Choroid plexus epithelial cell (primary cell): Measurements from ENCODE around the gene XRCC3.
"Not testable (repeated sequence)": the region's sequence is repeated elsewhere in the genome, so short reads cannot be mapped to it uniquely, and the experiment has no call there.

ENCODE experiments used
- DNase-seq: peaks from one replicate; pipeline ENCODE4 v3.0.0-alpha.2; 2010; ENCODE audit warnings: low read depth
- H3K4me3 ChIP-seq: 2 replicates; pipeline ENCODE4 v1.5.1; 2011; ENCODE audit warnings: low read depth, mild to moderate bottlenecking, control low read depth, low read length, moderate library complexity
- TF ChIP-seq, protein P1 (sequence below): conservative IDR thresholded peaks from 2 replicates; pipeline ENCODE4 v1.5.1; 2011; ENCODE audit warnings: low read depth, mild to moderate bottlenecking, control low read depth, inconsistent platforms, low read length, moderate library complexity

The XRCC3 gene

DNA sequence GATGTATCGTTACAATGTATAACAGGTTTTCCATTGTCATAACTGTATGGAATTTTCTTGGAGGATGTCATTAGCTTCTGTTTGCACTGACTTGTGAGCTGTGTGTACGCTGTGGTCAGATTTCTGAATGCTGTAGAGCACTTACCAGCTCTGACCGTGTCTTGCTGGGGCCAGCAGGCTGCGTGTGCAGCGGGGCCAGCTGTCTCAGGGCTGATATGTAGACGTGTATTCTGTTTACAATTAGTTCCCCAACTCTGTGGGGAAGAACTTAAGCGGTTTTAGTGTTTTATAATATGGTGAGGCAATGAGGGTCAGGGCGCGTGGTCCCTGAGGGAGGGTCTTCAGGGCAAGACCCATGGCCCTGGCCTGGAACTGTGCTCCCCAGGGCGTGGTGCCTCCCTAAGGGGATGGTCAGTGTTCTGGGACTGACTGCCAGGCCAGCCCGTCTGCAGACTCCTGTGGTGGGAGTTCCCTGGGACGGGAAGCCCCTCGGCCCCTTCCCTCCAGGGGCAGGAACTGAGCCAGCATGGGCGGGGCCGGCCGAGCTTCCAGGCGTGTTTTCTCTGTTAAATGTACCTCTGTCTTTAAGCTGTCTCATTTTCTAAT, 18.7 kb downstream of the XRCC3 start:
- H3K4me3 ChIP-seq = no peak overlapping the region
- peak; percentile 91 for DNase-seq
- TF ChIP-seq, protein P1, sequence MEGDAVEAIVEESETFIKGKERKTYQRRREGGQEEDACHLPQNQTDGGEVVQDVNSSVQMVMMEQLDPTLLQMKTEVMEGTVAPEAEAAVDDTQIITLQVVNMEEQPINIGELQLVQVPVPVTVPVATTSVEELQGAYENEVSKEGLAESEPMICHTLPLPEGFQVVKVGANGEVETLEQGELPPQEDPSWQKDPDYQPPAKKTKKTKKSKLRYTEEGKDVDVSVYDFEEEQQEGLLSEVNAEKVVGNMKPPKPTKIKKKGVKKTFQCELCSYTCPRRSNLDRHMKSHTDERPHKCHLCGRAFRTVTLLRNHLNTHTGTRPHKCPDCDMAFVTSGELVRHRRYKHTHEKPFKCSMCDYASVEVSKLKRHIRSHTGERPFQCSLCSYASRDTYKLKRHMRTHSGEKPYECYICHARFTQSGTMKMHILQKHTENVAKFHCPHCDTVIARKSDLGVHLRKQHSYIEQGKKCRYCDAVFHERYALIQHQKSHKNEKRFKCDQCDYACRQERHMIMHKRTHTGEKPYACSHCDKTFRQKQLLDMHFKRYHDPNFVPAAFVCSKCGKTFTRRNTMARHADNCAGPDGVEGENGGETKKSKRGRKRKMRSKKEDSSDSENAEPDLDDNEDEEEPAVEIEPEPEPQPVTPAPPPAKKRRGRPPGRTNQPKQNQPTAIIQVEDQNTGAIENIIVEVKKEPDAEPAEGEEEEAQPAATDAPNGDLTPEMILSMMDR = no peak

DNA sequence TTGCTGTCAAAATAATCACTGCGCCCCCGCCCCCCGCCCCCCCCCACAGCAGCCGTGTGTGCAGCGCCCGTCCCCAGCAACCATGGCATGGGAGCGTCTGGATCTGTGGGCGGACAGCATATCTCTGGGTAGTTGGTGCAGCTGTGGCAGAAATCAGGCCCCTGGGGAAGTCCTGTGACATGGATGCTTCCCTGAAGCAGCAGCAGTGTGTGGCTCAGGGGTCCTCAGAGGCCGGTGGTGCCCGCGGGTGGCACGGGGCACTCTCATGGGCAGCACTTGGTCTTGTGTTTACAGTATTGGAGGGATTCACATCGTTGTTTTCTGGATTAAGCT, 19.2 kb downstream of the XRCC3 start:
- TF ChIP-seq, protein P1 = no peak
- no peak overlapping the region for H3K4me3 ChIP-seq
- no peak for DNase-seq

DNA sequence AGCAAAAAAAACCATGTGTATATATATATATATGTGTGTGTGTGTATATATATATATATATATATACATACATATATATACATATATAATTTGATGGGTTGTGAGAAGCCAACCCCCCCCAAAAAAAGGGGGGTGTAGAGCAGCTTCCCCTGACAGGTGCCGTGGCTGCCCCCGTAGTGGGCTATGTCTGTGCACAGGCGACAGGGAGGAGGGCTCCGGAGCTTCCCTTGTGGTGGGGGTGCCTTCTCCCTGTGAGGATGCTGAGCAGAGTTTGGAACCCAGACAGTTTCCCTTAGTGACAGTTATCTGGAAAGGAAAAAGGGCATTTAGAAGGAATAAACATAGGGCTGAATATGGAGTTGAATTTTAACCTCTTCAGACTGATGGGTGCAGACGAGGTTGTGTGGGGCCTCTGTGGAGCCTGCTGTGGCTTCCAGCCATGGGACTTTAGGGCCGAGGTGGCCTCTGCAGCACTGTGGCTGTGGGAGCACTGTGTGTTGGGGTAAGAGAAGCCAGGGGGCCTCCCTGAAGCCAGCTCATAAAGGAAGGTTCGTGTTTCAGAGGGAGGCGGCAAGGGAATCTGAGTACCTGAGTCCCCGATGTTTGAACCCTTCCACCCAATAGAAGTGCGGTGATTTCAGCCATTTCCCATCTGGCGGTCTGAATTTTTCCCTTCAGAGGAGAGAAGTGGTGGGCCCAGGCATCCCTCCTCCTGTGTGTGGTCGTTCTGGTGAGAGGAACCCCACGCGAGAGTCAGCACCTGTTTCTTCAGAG, 19.8 kb downstream of the XRCC3 start:
- TF ChIP-seq, protein P1 = no peak
- no peak for DNase-seq

DNA sequence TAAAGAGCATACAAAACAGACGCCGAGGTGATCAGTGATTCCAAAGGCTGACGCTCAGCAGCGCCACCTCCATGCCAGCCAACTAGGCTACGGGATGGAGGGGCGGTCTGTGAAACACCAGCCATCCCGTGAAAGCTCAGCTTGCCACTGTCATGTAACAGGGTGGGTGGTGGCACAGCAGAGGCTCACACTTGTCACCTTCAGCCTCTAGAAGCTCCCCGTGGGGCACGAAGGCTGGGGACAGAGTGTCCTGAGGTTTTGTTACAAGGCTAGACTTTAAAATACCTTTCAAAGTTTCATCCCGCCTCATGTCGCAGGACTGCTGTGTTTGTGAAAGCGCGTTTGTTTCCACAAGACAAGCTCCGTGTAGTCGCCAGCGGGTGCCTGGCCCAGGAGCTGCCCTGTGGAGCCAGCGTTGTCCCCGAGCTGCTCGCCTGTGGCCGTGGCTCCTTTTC, 20.7 kb downstream of the XRCC3 start:
- no peak for DNase-seq
- H3K4me3 ChIP-seq = no peak overlapping the region

More for the DNA sequence above, 19.8 kb downstream of the XRCC3 start:
- H3K4me3 ChIP-seq = no peak overlapping the region

DNA sequence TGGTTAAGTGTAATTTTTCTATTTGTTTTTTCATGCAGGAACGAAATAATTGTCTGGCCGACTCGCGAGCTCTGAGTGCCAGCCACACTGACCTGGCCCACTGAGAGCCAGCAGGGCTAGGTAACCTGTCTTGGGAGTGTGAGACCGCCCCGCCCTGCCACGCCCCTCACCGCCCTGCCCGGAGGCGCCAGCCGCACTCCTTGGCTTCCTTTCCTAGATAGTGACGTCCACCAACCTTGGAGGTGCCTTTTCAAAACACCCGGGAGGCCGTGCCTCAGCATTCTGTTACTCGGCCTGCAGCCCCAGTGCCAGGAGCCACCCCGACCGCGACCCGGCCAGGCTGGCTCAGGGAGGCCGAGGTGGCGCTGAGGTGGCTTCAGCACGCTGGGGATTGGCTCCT, 21.7 kb downstream of the XRCC3 start:
- TF ChIP-seq, protein P1 = no peak
- no peak overlapping the region for H3K4me3 ChIP-seq
- DNase-seq = no peak

More for the DNA sequence above, 20.7 kb downstream of the XRCC3 start:
- TF ChIP-seq, protein P1 = no peak

DNA sequence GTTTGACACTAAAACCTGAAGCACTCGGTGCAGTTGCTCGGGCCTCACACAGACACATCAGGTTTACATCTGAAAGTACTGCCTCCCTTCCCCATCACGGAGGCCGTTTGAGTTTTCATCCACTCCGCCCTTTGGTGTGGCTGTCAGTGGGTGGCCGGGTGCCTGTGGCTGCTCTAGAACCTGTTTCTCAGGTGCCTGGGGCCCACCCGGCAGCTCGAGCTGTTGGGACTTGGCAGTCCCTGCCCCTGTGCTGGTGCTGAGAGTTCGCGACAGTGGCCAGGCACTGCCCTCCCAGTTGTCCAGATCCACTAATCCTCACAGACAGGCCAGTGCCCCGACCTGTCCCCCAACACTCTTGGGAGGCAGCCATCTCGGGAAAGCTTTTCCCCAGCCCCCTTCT, 22.4 kb downstream of the XRCC3 start:
- TF ChIP-seq, protein P1 = no peak
- no peak for DNase-seq
- H3K4me3 ChIP-seq = no peak overlapping the region

DNA sequence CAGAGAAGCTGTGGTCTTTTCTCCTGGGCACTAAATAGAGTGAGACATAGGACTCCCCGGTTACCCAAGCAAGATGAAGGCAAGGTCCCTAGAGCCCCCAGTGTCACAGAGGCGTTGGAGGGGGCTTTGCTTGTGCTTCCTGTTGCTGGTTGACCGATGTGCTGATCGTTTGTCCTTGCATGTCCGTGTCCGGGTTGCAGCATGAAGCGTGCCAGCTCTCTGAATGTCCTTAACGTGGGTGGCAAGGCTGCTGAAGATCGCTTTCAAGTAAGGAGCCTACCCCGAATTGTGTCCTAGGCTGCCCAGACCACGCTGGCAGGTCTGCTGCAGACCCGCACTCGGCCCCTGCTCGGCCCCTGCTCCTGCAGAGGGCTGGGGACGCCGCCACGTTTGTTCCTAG, 23.1 kb downstream of the XRCC3 start:
- H3K4me3 ChIP-seq = no peak overlapping the region
- TF ChIP-seq, protein P1 = no peak
- no peak for DNase-seq

DNA sequence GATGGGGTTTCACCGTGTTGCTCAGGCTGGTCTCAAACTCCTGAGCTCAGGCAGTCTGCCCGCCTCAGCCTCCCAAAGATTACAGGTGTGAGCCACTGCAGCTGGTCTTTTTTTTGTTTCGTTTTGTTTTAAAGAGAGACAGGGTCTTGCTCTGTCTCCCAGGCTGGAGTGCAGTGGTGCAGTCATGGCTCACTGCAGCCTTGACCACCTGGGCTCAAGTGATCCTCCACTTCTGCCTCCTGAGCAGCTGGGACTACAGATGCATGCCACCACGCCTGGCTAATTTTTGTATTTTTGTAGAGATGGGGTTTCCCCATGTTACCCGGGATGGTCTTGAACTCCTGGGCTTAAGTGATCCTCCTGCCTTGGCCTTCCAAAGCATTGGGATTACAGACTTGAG, 23.6 kb downstream of the XRCC3 start:
- H3K4me3 ChIP-seq, DNase-seq: not testable (repeated sequence)
